Dermis microvascular lymphatic vessel endothelial cell (primary cell): ENCODE data around the gene RCL1. TPM values are rescaled to one million over a fixed set of nuclear protein-coding genes. Genes with fewer than 3 reads are reported as not detected.
"Not testable (repeated sequence)": the region's sequence is repeated elsewhere in the genome, so short reads cannot be mapped to it uniquely, and the experiment has no call there.

Experiments used
- DNase-seq, 2 donors: peaks; one replicate each; pipeline versions ENCODE4 v3.0.0 to v3.0.0-alpha.2; 2010; ENCODE audit warnings: low read depth in 2 of 2
- total RNA-seq: library from RNA; depleted of rRNA; stranded (reverse); fragments of >200 nt; gene quantifications from 2 replicates; pipeline ENCODE4 v1.2.1, GENCODE V29; 2014

RCL1 gene
- total RNA-seq, 1 donor from 2014 or later = 9.1 TPM

DNA sequence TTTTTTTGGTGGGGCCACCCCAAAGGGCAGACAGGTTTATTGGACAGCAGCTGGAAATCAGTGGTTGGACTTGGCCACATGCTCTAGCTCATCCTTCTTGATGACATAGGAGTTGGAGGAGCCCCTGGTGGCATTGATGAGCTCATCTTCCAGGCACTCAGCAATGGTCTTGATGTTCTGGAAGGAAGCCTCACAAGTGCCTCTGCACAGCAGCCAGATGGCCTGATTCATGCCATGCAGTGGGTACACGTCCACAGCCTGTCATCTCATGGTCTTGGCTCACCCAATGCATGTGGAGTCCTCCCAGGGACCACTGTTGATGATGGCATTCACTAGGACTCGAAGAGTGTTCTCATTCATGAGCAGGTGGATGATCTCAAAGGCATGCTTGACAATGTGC, 11.3 kb upstream of the RCL1 start:
- DNase-seq = no peak

DNA sequence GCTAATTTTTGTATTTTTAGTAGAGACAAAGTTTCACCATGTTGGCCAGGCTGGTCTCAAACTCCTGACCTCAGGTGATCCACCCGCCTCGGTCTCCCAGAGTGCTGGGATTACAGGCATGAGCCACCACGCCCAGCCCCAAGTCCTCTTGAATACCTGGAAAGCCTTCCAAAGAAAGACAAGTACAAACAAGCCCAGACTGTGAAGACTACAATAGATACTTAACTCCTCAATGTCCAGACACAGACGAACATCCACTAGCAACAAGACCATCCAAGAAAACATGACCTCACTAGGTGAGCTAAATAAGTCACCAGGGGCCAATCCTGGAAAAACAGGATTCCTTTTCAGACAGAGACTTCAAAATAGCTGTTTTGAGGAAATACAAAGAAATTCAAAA, 9.6 kb upstream of the RCL1 start:
- not testable (repeated sequence) for DNase-seq

DNA sequence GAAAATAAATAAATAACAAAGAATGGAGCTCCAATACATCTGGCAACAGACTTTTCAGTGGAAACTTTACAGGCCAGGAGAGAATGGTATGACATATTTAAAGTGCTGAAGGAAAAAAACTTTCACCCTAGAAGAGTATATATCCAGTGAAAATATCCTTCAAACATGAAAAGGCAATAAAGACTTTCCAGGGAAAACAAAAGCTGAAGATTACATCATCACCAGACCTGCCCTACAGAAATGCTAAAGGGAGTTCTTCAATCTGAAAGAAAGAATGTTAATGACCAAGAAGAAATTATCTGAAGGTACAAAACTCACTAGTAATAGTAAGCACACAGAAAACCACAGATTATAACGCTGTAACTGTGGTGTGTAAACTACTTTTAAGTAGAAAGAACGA, 8.3 kb upstream of the RCL1 start:
- no peak for DNase-seq

DNA sequence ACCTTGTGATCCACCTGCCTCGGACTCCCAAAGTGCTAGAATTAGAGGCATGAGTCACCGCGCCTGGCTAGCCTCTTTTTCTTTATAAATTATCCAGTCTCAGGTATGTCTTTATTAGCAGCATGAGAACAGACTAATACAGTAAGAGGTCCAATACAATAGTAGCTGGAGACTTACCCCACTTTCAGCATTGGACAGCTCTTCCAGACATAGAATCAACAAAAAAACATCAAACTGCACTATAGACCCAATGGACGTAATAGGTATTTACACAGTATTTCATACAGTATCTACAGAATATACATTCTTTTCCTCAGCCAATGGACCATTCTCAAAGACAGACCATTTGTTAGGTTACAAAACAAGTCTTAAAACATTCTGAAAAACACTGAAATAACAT, 6.1 kb upstream of the RCL1 start:
- DNase-seq = no peak

DNA sequence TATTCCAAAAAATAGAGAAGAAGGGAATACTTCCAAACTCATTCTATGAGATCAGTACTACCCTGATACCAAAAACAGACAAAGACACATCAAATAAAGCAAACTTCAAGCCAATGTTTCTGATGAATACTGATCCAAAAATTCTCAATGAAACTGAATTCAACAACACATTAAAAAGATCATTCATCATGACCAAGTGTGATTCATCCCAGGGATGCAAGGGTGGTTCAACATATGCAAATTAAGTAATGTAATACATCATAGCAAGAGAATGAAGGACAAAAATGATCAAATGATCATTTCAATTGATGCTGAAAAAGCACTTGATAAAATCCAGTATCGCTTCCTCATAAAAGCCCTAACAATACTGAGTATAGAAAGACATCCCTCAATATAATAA, 4.9 kb upstream of the RCL1 start:
- DNase-seq = no peak

DNA sequence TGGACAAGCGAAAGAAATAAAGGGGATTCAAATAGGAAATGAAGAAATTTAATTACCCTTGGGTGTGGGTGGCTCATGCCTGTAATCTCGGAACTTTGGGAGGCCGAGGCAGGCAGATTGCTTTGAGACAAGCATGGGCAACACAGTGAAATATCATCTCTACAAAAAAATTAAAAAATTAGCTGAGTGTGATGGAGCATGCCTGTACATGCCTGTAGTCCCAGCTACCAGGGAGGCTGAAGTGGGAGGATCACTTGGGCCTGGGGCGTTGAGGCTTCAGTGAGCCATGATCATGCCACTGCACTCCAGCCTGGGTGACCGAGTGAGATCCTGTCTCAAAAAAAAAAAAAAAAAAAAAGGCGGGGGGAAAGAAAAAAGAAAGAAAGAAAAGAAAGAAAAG, 4.0 kb upstream of the RCL1 start:
- DNase-seq = no peak

DNA sequence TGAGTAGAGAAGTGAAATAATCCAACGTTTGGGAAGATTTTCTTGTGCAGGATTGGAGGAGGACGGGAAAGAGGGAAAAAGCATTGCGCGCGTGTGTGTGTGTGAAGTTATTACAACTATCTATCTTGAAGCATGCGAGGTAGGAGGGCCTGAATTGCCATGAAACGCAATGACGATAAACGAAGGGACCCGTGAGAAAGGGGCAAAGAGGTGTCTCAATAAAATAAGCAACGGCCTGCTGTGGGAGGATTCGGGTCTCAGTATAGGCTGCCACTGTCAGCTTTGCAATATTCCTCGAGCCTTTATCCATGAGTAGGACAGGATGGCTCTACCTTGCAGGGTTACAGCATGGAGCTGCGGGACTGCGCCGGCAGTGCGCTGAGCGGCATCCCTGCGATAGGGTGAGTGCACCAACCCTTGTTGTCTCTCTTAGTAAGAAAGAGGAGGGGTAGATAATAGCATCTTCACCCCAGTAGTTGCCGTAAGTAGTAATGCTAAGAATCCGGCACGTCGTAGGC, 631 bp upstream of the RCL1 start:
- DNase-seq = no peak

DNA sequence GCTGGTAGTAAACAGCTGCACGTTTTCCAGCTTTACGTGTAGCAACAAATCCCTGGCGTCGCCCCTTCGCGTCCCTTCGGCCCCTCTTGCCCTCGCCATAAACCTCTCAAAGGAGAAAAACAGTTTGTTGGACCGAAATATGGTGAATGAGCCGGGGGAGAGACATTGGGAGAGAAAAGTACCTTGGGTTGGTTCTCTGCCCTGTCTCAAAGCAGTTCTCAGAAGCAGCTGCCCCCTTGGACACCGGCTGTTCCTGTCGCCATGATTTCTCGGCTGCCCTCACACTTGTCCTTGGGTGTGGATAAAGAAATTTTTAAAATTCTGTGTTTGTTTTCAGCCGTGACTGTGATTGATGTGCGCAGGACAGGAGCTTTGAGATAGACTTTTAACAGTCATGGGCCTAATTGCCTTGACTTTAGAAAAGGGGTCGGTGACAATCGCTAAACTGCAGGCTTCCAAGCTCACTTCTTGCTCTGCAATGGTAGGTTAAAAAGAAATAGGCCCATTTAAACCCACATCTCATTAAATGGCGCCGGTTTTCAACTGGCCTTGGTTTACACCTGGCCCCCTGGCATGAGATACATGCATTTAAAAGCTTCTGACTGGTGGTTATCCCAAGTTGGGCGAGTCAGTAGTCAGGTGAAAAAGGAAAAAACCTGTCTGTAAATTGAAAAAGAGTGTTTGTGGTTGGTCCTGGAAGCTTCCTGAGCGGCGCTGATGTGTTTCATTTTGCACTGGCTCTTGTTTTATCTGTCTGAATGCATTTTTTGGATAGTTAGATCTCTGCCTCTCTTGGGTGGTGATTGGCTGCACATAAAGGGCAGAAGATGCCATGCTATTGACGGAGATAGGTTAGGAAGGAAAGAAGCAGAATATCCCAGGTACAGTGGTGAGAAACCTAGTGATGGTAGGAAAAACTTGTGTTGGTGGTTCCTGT, 983 bp downstream of the RCL1 start:
- DNase-seq = no peak

DNA sequence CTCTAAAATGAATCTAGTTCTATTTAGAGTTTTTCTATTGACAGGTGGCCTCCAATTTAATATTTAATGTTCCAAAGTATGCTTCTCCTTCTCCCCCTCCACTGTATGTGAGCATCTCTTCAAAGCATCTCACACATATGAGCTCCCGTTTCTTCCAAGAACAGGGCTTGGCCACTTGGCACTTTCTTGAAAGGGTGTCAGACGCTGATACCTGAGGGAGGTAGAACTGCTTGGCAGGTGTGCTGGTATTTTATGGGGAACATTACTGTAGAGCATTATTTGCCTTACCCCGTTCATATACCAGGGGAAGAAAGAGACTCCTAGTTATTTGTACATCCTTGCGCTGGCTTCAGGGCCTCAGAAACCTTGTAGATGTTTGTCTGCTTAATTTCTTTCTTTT, 1.9 kb downstream of the RCL1 start:
- DNase-seq = no peak

DNA sequence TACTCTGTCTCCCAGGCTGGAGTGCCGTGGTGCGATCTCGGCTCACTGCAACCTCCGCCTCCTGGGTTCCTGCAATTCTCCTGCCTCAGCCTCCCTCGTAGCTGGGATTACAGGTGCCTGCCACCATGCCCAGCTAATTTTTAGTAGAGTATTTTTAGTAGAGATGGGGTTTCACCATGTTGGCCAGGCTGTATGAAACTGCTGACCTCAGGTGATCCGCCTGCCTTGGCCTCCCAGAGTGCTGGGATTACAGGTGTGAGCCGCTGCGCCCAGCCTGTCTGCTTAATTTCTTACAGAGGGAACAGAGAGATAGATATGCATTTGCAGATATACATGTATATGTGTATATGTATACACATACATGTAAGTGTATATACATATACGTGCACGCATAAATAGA, 2.4 kb downstream of the RCL1 start:
- not testable (repeated sequence) for DNase-seq

DNA sequence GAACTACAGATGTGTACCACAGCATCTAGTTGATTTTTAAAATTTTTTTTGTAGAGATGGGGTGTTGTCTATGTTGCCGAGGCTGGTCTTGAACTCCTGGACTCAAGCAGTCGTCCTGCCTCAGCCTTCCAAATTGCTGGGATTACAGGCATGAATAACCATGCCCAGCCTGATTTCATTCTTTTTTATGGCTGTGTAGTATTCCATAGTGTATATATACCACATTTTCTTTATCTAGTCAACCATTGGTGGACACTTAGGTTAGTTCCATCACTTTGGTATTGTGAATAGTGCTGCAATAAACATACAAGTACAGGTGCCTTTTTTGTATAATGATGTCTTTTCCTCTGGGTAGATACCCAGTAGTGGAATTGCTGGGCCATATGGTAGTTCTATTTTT, 3.8 kb downstream of the RCL1 start:
- DNase-seq = no peak

DNA sequence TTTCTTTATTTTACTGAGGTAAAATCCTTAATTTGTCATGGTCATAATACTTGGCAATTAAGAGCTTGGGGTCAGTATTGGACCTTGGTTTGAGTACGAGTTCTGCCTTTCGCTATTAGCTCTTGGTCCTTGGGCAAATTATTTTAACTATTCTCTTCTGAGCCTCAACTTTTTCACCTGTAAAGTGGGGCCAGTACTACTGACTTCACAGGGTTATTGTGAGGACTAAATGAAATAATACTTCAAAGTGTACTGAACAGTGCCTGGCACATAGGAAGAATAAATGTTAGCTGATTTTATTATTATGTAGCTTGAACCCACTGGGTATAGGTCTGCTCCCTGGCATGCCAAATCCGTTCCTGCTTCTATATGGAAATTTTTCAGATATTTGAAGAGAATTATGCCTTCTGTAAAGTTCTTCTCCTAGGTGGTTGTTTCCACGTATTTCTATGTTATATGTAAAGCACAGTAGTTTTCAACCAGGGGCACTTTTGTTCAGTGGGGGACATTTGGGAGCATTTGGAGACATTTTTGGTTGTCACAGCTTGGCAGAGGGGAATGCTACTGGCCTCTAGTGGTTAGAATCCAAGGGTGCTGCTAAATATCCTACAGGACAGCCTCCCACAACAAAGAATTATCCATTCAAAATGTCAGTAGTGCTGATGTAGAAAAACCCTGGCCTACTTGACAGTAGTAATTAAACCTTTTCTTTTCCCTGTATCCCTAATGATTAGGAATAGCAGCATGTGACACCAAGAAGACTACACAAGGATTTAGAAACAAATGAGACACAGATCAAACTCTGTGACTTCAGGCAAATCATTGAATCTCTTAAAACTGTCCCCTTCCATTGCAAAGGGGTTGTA, 4.5 kb downstream of the RCL1 start:
- peak; percentile 43 to 61 for DNase-seq

DNA sequence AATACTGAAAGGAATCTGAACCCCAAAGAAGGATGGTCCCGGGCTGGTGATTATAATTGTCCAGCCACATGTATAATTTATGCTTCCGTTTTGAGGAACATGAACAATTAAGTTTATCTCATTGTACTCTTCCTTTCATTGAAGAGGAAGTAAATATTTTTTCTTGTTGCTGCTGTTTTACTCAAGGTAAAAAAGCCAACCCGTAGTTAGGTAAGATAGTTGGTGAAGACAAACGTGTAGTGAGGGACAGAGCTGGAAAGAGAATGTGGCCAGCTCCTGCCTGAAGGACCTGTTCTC, 5.1 kb downstream of the RCL1 start:
- no peak for DNase-seq

DNA sequence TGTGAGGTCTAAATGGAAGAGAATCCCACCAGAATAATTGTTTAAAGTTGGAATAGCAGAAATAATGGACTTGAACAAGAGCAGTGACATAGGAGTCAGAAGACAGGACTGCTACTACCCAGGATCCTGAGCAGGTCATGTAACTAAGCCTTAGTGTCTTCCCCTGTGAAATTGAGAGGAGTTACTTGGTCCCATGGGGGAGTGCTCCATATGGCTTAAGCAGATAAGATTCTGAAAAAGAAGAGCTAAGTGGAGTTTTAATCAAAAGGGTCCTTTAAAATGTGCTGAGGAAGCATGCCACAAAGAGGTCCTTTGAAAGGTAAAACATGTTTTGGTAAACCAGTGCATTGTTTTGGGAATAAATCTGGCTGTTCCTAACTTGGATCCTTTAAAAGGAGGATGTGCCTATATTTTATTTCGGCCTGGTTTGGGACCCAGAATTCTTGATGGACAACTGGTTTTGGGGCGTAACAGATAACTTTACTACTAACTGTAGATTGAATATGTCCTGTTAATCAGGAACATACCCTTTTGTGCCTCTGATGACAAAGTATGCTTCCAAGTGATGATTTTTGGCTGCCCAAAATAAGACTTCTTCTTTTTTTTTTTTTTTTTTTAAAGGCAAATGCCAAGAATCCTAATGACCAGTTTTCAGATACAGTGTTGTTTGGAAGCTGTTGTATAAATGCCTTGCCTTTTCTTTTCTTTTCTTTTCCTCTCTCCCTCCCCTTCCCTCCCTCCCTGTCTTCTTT, 5.7 kb downstream of the RCL1 start:
- no peak for DNase-seq

DNA sequence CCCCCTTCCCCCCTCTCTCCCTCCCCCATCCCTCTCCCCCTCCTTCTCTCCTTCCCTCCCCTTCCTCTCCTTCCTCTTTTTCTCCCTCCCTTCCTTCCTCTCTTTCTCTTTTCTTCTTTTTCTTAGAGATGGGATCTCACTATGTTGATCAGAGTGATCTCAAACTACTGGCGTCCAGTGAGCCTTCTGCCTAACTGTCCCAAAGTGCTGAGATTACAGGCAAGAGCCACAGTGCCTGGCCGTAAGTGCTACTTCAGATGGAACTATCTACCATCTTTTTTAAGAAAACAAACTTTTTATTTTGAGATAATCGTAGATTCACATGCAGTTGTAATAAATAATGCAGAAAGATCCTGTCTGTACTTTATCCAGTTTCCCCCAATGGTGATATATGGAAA, 6.3 kb downstream of the RCL1 start:
- DNase-seq = no peak

DNA sequence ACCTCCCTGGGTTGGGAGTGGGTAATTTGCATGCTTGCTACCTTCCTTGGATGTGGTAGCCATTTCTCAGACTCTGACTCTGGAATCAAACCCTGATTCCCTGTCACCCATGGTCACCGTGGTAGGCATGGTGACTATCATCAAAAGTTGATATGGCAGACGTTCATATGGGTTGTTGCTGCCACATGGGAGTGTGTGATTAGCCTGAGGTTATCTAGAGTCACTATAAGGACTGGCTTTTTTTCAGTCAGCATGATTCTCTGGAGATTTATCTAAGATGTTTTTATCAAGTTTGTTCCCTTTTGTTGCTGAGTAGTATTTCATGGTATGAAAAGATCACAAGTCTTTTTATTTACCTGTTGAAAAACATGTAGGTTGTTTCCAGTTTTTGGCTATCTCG, 7.0 kb downstream of the RCL1 start:
- DNase-seq = no peak

DNA sequence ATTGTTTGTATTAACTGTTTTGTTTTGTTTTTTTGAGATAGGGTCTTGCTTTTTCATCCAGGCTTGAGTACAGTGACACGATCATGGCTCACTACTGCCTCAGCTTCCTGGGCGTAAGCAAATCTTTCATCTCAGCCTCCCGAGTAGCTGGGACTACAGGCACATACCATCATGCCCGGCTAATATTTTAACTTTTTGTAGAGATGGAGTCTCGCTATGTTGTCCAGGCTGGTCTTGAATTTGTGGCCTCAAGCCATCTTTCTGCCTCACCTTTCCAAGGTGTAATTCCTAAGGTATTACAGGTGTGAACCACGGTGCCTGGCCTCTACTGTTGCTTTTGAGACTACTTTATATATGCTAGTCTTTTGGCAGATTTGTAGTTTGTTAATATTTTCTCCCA, 8.4 kb downstream of the RCL1 start:
- DNase-seq = no peak

DNA sequence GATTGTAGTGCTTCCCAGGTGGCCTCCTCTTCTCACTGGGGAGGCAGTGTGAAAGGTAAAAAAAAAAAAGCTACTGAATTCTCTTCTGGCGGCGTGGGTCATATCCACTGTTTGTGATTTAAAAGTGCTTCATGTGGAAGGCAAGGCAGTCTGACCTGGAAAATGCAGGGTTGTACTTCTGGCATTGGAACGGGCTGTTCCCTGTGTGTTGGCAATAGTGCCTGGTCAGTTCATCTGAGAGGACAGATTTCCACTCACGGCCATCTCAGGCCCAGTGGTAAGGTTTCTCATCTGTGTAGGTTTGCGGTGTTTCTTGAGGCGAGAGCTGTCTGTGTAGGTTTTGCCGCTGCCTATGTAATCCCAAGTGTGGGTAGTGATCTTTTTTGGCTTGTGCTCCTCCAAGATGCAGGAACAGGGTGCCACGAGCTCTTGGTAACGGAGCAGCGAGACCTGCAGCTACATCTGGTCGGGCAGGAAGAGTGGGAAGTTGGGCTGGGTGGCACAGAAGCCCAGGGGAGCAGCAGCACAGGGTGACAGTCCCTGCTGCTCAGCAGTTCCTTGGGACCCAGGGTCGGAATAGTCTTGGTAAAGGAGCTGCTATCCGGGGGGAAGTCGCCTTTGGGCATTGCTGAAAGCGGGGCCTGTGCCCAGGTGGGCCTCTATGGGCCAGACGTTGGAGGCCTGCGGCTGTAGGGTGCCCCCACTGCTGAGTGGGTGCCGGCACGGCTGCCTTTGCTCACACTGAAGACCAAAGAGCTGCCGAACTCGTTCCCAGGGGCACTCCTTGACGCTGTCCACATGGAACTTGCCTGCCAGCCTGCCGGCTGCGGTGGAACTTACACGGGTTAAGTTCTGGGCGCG, 11.2 kb downstream of the RCL1 start:
- no peak for DNase-seq

DNA sequence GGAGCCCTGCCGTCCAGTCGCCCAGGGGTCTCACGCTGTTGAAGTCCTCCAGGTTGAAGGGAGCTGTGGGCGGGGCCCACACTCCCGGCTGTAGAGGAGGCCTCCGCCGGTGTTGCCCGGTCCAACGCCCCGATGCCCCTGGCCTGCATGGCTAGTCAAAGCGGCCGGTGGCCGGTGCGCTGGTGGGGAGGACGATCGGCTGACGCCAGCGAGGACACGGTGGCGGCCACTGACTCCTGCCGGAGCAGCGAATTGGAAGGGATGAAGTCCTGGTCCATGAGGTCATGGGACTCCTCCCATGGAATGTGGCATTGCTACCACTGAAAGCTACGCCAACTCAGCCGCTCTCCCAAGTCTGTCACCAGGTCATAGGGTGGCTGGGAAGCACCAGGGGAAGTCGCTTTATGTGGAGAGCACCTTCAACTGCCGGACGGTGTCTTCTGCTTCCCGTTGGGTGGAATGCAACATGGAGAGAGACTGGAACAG, 11.8 kb downstream of the RCL1 start:
- no peak for DNase-seq

DNA sequence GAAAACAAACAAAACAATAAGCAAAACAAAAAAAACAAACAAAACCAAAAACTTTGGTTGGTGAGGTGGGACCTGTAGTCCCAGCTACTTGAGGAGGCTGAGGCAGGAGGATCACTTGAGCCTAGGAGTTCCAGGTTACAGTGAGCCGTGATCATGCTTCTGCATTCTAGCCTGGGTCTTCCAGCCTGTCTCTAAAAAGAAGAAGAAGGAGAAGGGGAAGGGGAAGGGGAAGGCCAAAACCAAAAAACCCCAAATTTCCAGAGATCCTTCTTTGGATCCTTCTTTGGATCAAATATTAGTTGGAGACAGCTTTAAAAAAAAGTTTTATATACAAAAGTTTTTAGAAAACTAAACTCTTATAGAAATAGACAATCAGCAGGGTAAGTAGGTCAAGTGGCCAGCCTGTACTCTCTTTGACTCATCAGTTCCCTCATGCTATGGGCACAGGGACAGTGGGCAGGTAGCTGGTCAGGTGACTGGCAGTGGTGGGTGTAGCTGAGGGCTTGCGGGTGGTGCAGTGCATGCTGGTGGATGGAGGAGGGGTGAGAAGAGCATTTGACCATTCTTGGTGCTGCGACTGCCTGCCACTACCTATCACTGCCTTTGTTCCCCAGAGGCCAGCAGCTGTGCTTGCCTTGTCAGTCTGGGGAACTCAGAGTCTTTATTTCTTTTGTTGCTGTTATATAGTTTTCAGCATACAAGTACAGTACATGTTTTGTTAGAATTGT, 12.6 kb downstream of the RCL1 start:
- no peak for DNase-seq
